DMS53 treated with DMSO at 0.1 percent for 48 hours (cell line): ENCODE data around the gene CTXND2.
"Not testable (repeated sequence)": the region's sequence is repeated elsewhere in the genome, so short reads cannot be mapped to it uniquely, and the experiment has no call there.

ENCODE experiments used
- DNase-seq: peaks from one replicate; lab custom pipeline; 2025; ENCODE audit not compliant: unreplicated experiment; lab: John Stamatoyannopoulos, UW

Gene CTXND2

DNA sequence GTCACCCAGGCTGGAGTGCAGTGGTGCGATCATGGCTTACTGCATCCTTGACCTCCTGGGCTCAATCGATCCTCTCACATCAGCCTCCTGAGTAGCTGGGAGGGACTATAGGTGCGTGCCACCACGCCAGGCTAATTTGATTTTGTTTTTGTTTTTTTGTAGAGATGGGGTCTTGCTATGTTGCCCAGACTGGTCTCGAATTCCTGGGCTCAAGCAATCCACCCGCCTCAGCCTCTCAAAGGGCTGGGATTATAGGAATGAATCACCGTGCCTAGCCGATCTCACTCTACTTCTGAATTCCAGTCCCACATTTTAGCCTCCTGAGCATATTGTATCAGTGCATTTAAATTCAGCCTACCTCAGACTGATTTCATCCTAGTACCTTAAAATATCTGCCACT, 1.8 kb downstream of the CTXND2 start:
- no peak for DNase-seq

DNA sequence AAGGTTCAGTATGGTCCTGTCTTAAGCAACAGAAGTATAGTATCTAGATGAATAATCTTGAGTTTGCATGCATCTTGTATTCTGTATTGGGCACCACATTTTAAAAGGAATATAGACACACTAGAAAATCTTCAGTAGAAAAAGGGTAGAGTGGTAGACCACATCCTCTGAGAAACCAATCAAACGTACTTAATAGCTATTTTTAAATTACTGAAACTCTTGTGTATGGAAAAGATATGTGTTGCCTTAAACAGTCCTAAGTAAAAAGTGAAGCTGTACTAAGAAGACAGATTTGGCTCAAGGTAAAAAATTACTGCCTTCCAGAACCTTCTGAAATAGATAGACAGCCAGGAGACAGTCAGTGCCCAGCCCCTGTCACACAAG, 3.1 kb downstream of the CTXND2 start:
- DNase-seq = no peak

DNA sequence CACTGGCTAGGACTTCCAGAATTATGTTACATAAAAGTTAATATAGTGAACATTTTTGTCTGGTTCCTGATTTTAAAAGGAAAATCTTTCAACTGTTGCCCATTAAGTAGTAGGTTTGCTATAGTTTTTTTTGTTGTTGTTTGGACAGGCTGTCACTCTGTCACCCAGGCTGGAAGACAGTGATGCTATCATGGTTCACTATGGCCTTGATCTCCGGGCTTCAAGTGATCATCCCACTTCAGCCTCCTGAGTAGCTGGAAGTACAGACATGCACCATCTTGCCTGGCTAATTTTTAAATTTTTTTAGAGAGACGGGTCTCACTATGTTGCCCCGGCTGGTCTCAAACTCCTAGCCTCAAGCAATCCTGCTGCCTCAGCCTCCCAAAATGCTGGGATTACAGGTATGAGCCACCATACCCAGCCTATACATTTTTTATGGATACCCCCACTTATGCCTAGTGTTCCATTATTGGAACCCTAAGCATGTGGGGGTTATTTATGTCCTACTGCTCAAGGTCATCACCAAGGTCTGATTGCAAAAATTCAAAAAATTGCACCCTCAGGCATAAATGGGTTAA, 6.5 kb downstream of the CTXND2 start:
- DNase-seq = no peak

DNA sequence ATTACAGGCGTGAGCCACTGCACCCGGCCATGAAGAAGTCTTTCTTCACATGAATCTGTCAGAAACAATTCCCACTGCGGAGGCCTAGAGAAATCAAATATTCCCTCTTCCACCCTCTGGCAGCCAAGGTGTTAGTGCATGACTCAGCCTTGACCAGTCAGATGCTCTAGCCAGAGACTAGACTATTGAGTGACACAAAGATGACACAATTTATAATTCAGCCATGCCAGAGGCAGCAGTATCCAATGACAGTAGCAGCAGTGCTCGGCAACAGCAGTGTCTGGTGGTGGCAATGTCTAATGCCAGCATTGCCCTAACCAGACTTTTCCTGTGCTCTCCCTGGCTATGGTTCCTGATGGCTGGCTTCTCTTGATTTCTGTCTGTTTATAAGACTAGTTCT, 8.7 kb downstream of the CTXND2 start:
- DNase-seq = peak; percentile 10

DNA sequence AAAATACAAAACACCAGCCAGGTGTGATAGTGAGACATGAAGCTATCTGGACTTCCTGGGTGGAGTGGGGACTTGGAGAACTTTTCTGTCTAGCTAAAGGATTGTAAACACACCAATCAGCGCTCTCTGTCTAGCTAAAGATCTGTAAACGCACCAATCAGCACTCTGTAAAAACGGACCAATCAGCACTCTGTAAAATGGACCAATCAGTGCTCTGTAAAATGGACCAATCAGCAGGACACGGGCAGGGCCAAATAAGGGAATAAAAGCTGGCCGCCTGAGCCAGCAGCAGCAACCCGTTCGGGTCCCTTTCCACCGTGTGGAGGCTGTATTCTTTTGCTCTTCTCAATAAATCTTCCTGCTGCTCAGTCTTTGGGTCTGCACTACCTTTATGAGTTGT, 12.9 kb downstream of the CTXND2 start:
- DNase-seq = not testable (repeated sequence)

DNA sequence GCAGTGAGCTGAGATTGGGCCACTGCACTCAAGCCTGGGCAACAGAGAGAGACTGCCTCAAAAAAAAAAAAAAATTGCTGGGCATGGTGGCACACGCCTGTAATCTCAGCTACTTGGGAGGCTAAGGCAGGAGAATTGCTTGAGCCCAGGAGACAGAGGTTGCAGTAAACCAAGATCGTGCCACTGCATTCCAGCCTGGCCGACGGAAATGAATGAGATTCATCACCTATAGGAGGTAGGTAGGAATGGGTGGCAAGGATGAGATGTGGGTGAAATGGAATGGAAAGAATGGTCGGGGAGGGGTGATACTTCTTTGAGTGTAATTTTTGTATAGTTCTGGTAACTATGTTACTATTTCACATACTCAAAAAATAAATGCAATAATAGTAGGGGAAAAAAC, 15.4 kb downstream of the CTXND2 start:
- DNase-seq = no peak

DNA sequence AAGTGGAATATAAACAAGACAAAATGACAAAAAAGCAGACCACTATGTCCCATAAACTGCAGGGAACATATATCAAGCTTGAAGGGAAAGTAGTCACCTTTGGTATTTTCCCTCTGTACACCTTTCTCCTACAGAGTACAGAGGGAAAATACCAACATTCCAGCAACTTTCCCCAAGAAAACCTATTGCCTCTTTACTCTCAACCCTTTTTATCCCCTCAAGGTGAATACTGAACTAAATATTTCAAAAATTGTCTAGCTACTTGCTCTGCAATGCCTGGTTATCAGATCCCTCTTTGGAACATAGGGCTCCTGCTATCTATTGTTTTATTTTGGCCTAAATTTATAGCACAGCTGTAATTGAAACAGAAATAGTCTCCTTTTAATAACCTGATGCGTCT, 15.8 kb downstream of the CTXND2 start:
- no peak for DNase-seq

DNA sequence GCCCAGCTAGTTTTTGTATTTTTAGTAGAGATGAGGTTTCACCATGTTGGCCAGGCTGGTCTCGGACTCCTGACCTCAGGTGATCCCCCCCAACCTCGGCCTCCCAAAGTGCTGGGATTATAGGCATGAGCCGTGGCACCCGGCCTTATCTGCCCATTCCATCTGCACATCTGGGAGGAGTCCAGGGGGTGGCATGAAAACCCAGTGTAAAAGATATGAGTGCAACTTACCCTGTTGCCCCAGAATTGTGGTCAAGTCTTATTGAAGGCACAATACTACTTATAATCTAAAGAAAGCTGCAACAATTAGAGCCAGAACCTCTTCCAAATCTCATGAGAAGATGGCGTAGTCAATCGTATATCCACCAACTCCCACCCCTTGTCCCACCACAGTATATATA, 18.4 kb downstream of the CTXND2 start:
- no peak for DNase-seq

DNA sequence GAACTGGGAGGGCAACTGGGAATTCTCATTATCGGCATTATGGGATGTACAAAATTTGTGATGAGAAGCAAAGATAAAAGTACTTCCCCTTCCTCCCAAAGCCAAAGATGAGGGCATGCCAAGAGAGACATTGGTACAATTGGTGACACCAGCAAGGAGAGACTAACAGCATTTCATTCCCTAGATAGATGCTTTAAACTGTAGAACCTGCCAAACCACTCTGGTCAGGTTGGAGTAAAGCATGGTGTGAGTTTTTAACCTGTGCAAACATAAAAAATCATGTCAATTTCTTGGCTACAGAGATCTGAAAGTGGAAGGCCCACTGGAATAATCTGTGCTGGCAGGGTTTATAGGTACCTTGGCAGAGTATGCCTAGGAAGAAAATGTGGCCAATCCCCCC, 19.4 kb downstream of the CTXND2 start:
- peak; percentile 51 for DNase-seq

DNA sequence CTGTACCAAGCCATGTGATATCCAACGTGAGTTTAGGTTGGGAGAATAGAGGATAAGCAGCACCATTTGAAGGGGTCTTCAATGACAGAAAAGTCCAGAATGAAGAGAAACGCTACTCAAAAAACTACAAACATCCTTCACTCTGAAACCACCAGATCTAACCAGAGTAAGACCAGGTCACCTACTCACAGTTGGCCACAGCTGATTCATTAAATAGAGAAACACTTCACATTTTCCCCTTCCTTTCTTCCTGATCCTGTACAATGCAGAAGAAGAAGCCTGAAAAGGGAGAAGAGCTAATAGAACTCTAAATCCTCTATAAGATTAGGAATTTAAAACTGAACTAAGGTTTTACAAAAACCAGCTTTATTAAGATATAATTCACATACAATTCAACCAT, 19.9 kb downstream of the CTXND2 start:
- no peak for DNase-seq

DNA sequence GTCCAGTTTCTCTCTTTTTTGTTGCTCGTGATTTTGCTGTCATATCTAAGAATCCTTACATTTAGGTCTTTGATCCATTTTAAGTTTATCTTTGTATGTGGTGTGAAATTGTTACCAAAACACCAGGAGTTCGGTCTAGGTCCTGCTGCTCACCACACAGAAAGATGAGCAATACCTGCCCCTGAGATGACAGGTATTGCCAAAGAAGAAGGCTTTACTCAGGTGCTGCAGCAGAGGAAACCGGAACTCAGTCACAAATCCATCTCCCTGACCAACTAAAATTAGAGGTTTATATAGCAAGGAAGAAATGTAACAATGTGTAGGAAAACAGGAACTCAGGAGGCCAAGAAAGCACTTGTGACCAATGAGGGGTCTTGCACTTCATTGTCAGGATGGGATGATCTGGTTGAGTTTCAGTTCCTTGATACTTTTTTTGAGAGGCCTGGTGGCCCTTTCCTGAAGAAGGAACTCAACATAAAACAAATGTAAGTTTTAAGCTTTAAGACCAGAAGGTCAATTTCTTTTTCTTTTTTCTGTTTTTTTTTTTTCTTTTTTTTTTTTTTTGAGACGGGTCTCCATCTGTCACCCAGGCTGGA, 22.7 kb downstream of the CTXND2 start:
- no peak for DNase-seq

DNA sequence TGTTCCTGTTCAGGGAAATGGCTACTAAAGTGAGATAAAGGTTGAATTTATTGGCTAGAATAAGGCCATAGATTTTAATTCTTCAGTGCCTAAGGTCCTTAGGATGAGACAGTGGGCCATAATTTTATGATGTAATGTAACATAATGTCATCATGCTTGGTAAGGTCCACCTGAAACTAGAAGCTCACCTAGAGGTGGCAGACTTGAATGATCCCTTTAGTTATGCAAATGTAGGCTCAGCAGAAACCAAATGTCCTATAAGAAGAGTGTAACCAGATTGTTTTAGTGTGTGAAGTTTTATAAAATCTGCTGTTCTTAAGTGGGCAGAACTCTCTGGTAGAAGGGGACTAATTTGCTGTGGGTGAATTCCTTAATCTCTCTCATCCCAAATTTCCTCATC, 25.7 kb downstream of the CTXND2 start:
- DNase-seq = no peak

DNA sequence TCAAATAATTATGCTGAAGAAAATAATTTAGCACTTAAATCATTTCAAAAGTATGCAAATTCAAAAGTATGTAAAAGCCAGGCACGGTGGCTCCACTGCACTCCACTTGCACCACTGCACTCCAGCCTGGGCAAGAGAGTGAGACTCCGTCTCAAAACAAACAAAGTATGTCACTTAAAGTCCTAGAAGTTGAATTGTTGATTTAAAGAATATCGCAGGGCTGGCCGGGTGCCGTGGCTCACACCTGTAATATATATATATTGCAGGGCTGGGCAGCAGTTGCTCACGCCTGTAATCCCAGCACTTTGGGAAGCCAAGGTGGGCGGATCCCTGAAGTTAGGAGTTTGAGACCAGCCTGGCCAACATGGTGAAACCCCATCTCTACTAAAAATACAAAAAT, 30.5 kb downstream of the CTXND2 start:
- no peak for DNase-seq

DNA sequence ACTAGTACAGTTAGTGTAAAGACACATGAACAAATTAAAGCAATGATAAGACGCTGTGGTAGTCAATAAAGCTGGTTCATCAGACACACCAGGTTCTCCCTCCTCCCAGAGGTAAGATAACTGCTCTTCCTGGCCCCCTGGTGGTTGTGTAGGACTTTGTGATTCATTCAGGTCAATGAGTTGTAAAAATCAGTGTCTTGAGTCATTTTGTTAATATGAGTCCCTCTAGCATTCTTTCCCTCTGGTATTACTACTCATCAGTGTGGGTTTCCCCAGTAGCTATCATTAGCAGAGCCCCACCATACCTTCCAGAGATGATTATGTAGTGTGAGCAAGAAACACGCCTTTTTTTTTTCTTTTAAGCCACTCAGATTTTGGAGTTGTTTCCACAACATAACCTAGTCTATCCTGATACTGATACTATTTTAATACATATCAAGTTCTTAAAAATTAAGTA, 35.6 kb downstream of the CTXND2 start:
- peak; percentile 78 for DNase-seq

DNA sequence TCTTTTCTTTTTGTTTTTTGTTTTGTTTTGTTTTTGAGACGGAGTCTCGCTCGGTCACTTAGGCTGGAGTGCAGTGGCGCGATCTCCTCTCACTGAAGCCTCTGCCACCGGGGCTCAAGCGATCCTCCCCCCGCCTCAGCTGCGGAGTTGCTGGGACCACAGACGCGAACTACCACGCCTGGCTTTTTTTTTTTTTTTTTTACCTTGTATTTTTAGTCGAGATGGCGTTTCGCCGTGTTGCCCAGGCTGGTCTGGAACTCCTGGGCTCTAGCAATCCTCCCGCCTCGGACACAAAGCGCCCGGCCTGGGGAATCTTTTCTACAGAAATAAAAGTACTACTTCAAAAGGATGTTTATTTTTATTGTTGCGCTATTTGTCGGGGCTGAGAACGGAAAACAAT, 38.1 kb downstream of the CTXND2 start:
- no peak for DNase-seq

DNA sequence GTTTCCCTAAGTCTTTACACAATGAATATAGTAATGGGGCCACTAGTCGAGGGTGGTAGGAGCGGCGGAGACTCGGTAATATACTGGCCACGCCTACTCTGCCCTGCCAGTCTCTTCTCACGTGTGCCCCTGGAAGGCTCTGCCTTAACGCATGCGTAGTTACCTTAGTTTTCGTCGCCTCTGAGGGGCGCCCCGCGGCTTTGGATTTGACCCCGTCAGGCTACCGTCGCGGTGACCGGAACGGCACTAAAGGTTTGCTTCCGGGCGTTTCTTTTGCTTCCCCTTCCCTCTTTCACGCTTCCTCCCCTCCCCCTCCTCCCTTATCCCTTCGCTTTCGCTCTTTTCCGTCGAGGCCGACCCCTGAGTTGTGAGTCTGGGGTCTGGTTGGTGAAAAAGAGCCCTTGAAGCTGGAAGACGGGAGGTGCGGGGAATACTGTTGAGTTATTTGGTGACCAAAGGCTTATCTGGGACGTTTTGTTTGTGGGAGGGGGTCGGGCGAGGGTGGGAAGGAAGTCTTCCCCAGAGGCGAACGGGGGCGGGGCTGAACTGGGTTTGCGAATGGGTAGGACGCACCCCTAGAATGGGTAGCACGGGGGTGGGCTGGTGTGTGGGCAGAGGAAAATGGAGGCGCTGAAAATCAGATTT, 39.3 kb downstream of the CTXND2 start, which contains the start of gene SETDB1:
SETDB1 (plus strand) TSS at position 267 of the 645 bp plus-strand sequence. CDS start 1,352 bp downstream, outside the sequence.
- DNase-seq = peak; percentile 99

DNA sequence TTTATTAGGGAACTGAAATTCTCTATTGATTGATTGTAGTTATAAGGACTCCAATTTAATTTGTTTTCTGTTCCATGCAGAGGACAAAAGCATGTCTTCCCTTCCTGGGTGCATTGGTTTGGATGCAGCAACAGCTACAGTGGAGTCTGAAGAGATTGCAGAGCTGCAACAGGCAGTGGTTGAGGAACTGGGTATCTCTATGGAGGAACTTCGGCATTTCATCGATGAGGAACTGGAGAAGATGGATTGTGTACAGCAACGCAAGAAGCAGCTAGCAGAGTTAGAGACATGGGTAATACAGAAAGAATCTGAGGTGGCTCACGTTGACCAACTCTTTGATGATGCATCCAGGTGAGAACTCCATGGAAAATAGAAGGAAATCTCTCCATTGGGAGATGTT, 40.7 kb downstream of the CTXND2 start:
- DNase-seq = no peak

DNA sequence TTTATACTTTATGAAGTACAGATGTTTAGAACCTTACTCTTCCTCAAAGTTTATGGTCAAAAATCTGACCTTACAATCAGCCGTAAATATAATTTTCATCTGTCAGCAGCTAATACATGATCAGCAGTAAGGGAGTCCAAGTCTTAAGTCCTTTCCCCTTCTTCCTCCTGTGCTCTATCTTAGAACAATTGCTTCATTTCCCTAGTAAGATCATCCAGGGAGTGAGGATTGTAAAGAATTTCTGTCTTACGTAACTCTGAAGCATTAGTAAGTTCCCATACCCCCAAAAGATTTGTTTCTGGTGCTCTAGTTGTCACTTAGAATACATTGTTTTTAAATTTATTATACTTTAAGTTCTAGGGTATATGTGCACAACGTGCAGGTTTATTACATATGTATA, 41.4 kb downstream of the CTXND2 start:
- DNase-seq = no peak

DNA sequence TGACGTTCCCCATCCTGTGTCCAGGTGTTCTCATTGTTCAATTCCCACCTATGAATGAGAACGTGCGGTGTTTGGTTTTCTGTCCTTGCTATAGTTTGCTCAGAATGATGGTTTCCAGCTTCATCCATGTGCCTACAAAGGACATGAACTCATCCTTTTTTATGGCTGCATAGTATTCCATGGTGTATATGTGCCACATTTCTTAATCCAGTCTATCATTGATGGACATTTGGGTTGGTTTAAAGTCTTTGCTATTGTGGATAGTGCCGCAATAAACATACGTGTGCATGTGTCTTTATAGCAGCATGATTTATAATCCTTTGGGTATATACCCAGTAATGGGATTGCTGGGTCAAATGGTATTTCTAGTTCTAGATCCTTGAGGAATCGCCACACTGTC, 41.8 kb downstream of the CTXND2 start:
- DNase-seq = not testable (repeated sequence)

DNA sequence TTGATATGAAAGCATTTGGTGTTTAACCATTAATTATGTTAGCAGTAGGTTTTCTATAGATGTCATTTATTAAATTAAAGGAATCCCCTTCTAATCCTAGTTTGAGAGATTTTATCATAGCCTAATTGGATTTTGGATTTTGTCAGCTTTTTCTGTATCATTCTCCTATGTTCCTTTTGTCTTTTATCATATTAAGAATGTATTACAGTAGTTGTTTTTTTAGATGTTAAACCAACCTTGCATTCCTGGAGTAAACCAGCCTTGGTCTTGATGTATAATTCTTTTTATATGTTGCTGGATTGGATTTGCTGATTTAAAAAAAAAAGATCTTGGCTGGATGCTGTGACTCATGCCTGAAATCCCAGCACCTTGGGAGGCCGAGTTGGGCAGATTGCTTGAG, 44.8 kb downstream of the CTXND2 start:
- DNase-seq = no peak

DNA sequence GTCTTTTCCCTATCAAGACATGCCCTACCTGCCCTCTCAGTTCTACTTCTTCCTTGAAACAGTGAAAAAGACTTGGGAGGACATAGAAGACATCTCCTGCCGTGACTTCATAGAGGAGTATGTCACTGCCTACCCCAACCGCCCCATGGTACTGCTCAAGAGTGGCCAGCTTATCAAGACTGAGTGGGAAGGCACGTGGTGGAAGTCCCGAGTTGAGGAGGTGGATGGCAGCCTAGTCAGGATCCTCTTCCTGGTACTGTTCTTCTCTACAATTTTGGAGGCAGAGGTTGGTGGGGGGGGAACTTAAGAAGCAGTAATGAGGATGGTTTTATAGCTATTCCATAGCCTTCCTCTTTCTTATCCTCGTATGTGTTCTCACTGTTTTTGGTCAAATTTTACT, 57.9 kb downstream of the CTXND2 start:
- no peak for DNase-seq

DNA sequence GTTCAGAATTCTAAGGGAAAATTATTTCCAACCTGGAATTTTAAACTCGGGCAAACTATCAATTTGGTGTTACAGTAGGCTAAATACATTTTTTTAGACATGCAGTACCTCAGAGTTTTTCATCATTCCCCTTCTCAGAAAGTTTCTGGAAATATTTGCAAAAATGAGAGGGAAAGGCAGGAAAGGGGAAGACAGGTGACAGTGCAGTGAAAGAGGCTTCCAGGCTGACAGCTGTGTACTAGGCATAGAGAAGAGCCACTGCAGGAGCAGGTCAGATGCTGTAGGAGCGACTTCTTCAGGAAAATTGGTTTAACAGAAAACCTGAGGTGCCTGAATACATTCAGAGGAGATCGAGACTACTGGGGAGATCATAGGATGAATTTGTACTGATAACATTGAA, 67.8 kb downstream of the CTXND2 start:
- DNase-seq = no peak

DNA sequence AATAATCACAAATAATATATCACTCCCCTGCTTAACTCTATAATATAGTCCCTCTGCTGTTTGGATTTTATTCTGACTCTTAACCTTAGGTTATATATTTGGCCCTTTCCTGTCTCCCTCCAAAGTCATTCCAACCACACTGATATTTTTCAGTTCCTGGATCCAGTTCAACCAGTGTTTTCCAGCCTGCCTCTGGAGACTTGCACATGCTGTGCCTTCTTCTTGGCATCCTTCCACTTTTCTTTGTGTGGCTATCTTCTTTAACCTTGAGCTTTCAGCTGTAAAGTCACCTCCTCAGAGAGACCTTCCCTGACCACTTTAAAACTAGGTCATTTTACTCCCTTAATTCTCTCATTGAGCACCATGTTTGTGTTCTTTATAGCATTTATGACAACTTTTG, 68.3 kb downstream of the CTXND2 start:
- no peak for DNase-seq
